ENCODE results near the gene POU2AF1. TPM values are rescaled to one million over a fixed set of nuclear protein-coding genes. Genes with fewer than 3 reads are reported as not detected.

POU2AF1 gene
- total and polyA plus RNA-seq, 2 of the 13 experiments (the other 11 are each of a cell fraction or from before 2014, with no cell fraction given): 1.9 to 3.6 TPM

GRCh38 chr11:111391328-111392124 lies 12.5 kb upstream of the POU2AF1 start (continued):
- TF ChIP-seq THAP8 (CRISPR knock-in tag; IDR thresholded peaks at IDR 0.05; ENCODE audit: borderline replicate concordance): no peak
- no peak for TF ChIP-seq ZNF343 (CRISPR knock-in tag; IDR thresholded peaks at IDR 0.05)
- no peak for TF ChIP-seq ZNF768 (CRISPR knock-in tag; IDR thresholded peaks at IDR 0.05)
- no peak for TF ChIP-seq GMEB1 (CRISPR knock-in tag; IDR thresholded peaks at IDR 0.05; ENCODE audit: borderline replicate concordance)

- no peak for TF ChIP-seq CREM (IDR thresholded peaks at IDR 0.05)
- TF ChIP-seq CREM (CRISPR knock-in tag; IDR thresholded peaks at IDR 0.05): no peak
- no peak for TF ChIP-seq ATRX (CRISPR knock-in tag; IDR thresholded peaks at IDR 0.05; ENCODE audit: borderline replicate concordance)
- no peak for TF ChIP-seq ZNF7 (CRISPR knock-in tag; IDR thresholded peaks at IDR 0.05)
- TF ChIP-seq NFYB (CRISPR knock-in tag; IDR thresholded peaks at IDR 0.05): no peak
- TF ChIP-seq PHB2 (IDR thresholded peaks at IDR 0.05; ENCODE audit: partially characterized antibody): no peak
- TF ChIP-seq CC2D1A (CRISPR knock-in tag; IDR thresholded peaks at IDR 0.05): no peak
- H3K27ac ChIP-seq (ENCODE audit: extremely low read length, insufficient read depth, low read length): no peak overlapping the region
- peaks cover 47% of the 10 kb centered on the region for H3K4me1 ChIP-seq (ENCODE audit: insufficient read depth, low read length)
- no peak overlapping the region for H3K4me2 ChIP-seq (ENCODE audit: low read depth, low read length)
- no peaks in the 10 kb centered on the region for H3K36me3 ChIP-seq (replicated peaks in 1 of 2; ENCODE audit: control insufficient read depth in 1 of 2, insufficient read depth in 2 of 2, low read length in 2 of 2)
- POLR2A ChIA-PET: no interaction called here
- no peaks in the 10 kb centered on the region for H3K9me3 ChIP-seq (ENCODE audit: low read length)
- no peak overlapping the region for H2AFZ ChIP-seq (ENCODE audit: low read length)
- intact Hi-C loops (cut with micrococcal nuclease; ENCODE audit: unreplicated experiment) (no loop called here), in situ Hi-C loops (cut with HindIII; ENCODE audit: extremely low pct_ligation_motif_present, low pct_unique_long_range_greater_than_20kb) (no loop called here)
- BruUV-seq (replicated peaks): no TSS peak
- DNase-seq (ENCODE audit: low spot score): no peak
- CTCF ChIA-PET (ENCODE audit: low intra/inter-chr PET ratio, low total read pairs): no interaction called here
- no peak overlapping the region for H3K4me3 ChIP-seq (replicated peaks in 1 of 3; ENCODE audit: insufficient read depth in 1 of 3, low read depth in 2 of 3, low read length in 3 of 3)
- no peaks in the 10 kb centered on the region for H4K20me1 ChIP-seq (ENCODE audit: insufficient read depth, low read length)
- WGBS (ENCODE audit: low lambda C conversion rate): 100% methylated on average over 1 of the region's 1 CpG
- no peaks in the 10 kb centered on the region for H3K27me3 ChIP-seq (ENCODE audit: control insufficient read depth in 1 of 2, insufficient read depth in 2 of 2, low read length in 2 of 2)
- no peak overlapping the region for H3K9ac ChIP-seq (ENCODE audit: insufficient read depth, low read depth, low read length)
- no peaks in the 10 kb centered on the region for H3K79me2 ChIP-seq (ENCODE audit: insufficient read depth, low read length)
- ATAC-seq: no peak
- FAIRE-seq: no peak
Observed at GRCh38 chr11:111388842-111389241, 9.8 kb upstream of the POU2AF1 start.
